Testis (tissue), 2 donors: Measurements from ENCODE around the gene KCNG2.

Experiments used
- POLR2A ChIP-seq: fragments of 450-650 bp; IDR thresholded peaks from one replicate; pipeline ENCODE4 v1.6.1; 2017; ENCODE audit warnings: antibody characterized with exemption, mild to moderate bottlenecking, moderate library complexity
- TF ChIP-seq, protein P1 (sequence below), 3 experiments: fragments of 450-650 bp in 2 of 3; fragments of 200-600 bp in 1 of 3; sonication (generic) in 1 of 3; IDR thresholded peaks; one replicate each; pipeline ENCODE4 v1.5.1; 2016 to 2019; ENCODE audit warnings: antibody characterized with exemption in 3 of 3, mild to moderate bottlenecking in 2 of 3, moderate library complexity in 1 of 3

GRCh38 chr18:79841936-79842335, 44.2 kb downstream of the KCNG2 start:
- TF ChIP-seq, protein P1, sequence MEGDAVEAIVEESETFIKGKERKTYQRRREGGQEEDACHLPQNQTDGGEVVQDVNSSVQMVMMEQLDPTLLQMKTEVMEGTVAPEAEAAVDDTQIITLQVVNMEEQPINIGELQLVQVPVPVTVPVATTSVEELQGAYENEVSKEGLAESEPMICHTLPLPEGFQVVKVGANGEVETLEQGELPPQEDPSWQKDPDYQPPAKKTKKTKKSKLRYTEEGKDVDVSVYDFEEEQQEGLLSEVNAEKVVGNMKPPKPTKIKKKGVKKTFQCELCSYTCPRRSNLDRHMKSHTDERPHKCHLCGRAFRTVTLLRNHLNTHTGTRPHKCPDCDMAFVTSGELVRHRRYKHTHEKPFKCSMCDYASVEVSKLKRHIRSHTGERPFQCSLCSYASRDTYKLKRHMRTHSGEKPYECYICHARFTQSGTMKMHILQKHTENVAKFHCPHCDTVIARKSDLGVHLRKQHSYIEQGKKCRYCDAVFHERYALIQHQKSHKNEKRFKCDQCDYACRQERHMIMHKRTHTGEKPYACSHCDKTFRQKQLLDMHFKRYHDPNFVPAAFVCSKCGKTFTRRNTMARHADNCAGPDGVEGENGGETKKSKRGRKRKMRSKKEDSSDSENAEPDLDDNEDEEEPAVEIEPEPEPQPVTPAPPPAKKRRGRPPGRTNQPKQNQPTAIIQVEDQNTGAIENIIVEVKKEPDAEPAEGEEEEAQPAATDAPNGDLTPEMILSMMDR (IDR thresholded peaks at IDR 0.05), result no peak
- no peak for TF ChIP-seq POLR2A
